COLO668 (cell line): ENCODE results near the gene DIPK1B.
A peak's percentile ranks its signal among the peaks of the same experiment; 100 is the strongest.

Source experiments
- DNase-seq: peaks from one replicate; lab custom pipeline; 2025; ENCODE audit not compliant: unreplicated experiment; lab: John Stamatoyannopoulos, UW

Gene DIPK1B

GRCh38 chr9:136733611-136734010 is 21.2 kb downstream of the DIPK1B start:
- no peak for DNase-seq

DNA sequence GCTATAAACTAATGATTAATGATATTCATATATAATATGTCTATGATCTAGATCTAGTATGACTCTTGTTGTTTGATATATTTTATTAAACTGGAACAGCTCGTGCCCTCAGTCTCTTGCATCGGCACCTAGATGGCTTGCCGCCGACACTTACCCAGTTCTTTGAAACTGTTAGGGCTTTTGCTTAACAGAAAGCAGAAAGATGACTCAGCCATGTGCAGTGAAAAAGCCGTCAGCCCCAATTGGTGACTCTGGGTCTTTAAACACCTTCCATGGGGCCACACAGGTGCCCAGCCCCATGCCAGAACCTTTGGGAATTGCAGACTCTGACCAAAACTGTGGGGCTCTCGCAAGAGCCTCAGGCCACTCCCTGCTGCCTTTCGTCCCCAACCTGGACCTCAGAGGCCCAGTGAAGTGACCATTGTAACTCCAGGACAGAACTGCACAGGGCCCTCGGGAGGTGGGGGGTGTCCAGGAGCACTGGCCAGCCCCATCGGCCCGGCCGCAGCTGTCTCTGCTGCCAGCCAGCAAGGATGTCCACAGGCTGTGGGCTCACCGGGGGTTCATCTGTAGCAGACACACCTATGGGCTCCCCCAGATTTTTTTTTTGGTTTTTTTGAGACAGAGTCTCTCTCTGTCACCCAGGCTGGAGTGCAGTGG is 22.6 kb downstream of the DIPK1B start:
- no peak for DNase-seq

- no peak for DNase-seq
These were observed 23.6 kb downstream of the DIPK1B start for GRCh38 chr9:136735812-136736480.

- DNase-seq = no peak
These were observed 26.6 kb downstream of the DIPK1B start for GRCh38 chr9:136738960-136739359.

DNA sequence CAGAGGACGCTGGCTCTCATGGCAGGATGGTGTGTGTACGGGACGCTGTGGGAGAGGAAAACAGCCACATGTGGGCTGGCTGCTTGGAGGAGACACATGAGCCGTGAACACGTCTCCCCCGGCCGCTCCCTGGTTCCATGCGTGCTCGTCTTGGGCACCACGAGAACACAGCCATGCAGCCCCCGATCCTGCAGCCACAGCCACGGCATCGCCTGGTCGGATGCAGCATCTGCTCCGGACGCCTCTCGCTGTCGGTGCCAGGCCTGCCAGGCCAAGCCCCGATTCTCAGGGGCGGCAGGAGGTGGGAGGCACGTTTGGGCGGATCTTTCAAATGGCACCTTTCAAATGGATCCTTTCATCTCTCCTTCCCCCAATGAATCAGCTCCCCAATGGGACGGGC is 27.1 kb downstream of the DIPK1B start:
- no peak for DNase-seq

DNA sequence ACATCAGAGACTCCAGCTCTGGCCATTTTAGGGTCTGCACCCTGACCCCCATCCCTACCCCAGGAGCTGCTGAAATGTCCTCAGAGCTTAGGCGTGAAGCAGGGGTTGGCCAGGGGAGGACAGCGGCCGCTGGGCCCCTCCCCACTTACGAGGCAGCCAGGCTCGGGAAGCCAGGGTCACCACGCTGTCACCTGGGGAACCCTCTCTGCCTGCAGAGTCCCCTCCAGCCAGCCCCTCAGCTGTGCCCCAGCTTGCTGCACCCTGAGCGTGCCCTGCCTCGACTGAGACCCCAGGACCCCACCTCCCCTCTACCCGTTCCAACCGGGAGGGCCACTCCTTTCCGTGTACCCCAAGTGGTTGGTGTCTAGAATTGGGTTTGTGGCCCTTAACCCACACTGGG is 27.7 kb downstream of the DIPK1B start:
- DNase-seq = no peak

- no peak for DNase-seq
These were observed 28.1 kb downstream of the DIPK1B start for GRCh38 chr9:136740491-136740890.

GRCh38 chr9:136740971-136741882 is 28.9 kb downstream of the DIPK1B start:
- DNase-seq = no peak

DNA sequence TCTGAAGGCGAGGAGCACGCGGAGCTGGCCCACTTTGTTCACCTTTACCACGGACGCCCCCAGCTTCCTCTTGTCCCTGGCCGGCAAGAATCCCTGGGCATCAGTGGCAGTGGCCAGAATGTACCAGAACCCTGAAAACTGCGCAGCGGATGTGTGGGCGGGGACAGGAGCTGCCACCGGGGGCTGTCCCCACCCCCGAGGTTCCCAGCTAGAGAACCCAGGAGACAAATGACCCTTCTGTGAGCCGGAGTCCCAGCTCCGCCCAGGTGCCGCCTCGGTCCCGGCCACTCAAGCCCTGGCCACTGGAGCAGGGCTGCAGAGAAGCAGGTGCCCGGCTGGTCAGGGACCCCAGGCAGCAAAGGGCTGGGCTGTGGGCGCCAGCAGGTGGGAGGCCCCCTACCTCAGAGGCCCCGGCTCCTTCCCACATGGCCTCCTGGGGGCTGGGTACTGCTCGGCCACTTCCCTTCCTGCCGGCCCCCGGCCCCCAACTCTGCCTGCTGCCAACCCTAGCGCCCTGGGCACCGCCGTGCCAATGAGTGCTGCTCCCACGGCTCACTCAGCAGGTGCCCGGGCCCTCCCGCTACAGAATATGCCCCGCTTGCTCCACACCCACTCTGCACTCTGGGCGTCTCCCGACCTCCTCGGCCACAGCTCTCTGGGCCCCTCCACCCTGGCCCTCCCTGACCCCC is 29.7 kb downstream of the DIPK1B start:
- no peak for DNase-seq

- DNase-seq = peak; percentile 63
These were observed 30.4 kb downstream of the DIPK1B start, which contains the start of gene LCN10 for GRCh38 chr9:136742591-136743391. TSS of gene LCN10 (minus strand) at chr9:136742940. CDS start at chr9:136742903, 37 bp downstream.

GRCh38 chr9:136743639-136744211 is 31.4 kb downstream of the DIPK1B start:
- no peak for DNase-seq

DNA sequence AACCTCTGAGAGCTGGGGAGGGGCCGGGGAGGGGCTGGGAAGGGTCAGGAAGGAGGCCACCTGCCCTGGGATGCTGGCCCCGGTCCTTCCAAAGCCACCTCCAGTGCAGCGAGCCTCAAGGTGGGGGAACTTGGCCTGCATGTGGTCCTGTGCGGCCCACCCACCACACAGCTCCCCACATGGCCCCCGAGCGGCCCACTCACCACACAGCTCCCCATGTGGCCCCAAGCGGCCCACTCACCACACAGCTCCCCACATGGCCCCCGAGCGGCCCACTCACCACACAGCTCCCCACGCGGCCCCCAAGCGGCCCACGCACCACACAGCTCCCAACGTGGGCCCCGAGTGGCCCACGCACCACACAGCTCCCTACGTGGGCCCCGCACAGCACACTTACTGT is 32.4 kb downstream of the DIPK1B start:
- DNase-seq = no peak

- no peak for DNase-seq
These were observed 33.2 kb downstream of the DIPK1B start for GRCh38 chr9:136745389-136746154.

- no peak for DNase-seq
These were observed 33.8 kb downstream of the DIPK1B start for GRCh38 chr9:136746155-136746490.

DNA sequence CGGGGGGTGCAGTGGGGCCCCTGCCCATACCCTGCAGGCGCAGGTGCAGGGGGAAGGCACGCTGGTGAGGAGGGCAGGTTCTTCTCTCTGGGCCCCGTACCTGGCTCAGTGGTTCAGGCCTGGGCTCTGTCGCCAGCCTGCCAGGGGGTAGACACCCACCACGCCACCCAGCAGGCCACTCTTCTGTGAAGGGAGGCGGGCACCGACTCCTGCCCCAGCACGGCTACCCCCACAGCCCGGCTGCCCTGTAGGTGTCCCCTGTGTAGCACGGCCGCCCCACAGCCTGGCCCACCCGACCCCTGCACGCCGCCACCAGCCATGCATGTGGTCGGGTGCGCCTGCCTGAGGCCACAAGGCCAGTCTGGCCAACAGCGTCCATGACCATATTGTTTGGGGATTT is 34.2 kb downstream of the DIPK1B start:
- no peak for DNase-seq

- no peak for DNase-seq
These were observed 35.0 kb downstream of the DIPK1B start for GRCh38 chr9:136747161-136748060.

DNA sequence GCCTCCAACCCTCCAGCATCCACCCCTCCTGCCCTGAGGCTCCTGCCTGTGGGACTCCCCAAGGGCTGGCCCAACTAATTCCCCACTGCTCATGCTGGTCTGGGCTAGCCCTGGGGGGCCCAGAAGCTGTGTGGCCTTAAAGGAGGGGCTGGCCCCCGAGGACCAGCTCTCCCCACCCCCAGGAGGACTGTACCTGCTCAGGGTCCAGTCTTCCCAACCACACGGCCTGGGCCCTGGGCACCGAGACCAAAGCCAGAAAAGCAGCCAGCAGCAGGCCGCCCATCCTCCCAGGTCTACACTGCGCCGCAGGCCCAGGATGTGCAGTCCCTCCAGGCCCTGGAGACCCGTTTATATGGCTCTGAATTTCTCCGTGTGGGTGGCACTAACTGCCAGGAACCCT is 35.8 kb downstream of the DIPK1B start, which contains the start of gene LCN6:
TSS of gene LCN6 (minus strand) at position 325 of the 400 bp plus-strand sequence. CDS start at position 283, 42 bp downstream.
- DNase-seq = no peak
